ENCODE measurements around the gene GRM8.

Gene GRM8

DNA sequence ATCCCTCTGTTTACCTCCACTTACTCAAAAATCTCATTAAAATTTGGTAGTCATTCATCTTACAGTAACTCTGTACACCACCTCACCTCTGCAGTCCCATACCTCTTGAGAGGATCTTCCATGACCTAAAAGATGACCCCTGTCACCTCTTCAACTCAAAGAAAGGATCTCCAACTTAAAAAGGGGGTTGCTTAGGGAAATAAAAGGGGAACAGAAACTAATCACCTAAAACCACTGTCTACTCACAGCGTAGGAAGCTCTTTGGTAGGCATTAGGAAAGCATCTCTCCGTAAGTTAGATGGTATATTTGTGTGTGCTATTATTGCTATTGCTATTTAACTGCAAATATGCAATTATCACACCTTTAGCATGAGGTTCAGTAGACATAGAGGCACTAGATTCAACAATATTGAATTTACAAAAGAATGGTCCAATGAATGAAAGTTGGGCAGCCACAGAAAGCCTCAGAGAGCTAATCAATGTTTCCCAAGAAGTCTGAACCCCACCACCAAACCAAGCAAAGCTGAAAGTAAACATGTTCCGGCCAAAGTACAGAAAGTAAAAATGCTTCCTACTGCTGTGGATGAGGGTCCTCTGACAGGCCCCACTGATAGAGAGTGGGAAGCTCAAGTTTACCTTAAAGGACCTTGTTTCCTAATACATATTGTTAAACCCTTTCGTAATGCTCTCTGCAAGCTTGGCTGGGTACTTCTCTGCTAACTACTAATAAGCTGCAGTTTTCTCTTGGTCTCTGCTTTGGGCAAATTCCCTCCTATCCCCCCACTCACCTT lies 105.8 kb downstream of the GRM8 start:
- DNase-seq, result no peak

DNA sequence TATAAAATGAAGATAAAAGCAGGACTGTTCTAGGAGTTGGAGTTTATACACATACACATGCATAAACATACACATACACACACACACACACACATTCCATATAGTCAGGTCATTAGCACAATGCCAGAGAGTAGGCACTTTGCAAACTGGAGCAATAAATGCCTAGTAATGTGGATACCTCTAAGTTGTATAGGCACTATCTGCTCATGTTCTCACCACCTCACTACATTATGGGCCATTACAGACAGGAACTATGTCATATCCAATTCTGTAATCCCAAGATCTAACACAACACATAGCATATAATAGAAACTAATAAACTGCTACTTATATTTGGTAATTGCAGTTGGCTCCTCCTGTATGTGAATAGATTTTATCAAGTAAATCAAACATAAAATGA lies 115.6 kb downstream of the GRM8 start:
- no peak for DNase-seq

DNA sequence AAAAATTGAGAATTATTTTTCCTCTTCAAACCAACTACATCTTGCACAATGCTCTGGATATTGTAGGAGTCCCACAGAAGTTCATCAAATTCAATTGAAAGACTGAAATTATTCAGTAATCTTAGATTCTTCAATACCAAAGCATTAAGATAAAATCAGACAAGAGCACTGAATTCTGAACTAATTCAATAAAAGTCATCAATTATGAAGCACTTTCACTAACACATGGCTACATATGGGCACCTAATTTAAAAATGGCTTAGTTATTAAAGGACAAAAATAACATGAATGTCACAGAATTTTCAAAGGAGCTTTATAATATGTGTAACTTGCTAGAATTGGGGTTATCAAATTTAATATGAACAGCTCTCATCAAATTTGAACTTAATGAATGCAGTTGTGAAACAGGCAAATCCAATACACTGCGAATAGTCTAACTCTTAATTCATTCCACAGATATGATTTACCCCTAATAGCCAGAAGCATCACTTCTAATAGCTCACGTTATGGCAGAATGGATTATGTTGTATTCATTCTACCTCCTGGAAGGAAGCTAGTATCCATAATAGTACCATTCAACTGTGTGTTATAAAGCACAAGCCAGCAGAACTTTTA lies 116.8 kb downstream of the GRM8 start:
- no peak for DNase-seq

DNA sequence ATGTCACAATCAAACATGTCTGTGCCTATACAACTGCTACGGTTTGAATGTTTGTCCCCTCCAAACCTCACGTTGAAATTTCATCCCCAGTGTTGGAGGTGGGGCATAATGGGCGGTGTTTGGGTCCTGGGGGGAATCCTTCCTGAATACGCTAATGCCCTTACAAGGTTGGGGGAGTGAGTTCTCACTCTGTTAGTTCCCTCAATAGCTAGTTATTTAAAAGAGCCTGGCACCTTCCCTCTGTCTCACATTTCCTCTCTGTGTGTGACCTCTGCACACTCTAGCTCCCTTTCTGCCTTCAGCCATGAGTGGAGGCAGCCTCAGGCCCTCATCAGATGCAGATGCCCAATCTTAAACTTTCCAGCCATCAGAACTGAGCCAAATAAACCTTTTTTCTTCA lies 129.5 kb downstream of the GRM8 start:
- DNase-seq, result no peak

DNA sequence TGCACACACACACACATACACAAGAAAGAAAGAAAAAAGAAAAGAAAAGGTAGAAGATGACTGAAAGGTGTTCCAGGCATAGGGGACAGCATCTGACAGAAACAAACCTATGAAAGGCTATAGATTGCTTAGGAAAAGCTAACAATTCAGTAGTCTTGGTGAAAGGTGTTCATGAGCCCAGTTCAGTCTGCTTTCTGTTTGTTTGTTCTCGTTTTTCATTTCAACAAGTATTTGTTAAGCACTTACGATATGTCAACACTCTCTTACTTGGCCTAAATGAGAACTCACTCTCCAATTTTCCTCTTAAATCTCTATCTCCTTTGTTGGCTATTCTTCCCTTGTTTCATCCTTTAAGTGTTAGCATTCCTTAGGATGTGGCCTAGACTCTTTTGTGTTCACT lies 133.2 kb downstream of the GRM8 start:
- DNase-seq, result no peak

DNA sequence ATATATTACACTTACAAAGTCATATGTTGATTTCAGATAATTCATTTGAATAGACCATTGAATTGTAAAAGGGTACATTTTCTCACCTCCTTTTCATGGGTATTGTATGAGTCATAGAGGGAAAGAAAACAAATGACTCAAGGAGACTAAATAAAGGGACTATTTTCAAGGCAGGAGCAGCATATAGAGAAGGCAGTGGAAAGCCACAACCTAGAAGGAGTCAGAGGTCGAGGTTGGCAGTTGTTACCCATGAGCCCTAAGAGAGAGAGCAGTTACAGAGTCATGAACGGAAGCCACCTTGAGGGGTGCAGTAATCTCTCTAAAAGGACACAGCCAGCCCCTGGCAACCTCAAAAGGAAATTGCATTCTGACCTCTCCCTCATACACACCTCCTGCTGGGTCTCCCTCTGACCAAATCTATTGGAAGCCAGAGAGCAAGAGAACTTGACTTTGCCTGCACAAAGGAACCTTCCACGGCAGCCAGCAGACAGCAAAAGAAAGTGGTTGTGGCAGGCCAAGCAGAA lies 137.9 kb downstream of the GRM8 start:
- DNase-seq, result no peak

DNA sequence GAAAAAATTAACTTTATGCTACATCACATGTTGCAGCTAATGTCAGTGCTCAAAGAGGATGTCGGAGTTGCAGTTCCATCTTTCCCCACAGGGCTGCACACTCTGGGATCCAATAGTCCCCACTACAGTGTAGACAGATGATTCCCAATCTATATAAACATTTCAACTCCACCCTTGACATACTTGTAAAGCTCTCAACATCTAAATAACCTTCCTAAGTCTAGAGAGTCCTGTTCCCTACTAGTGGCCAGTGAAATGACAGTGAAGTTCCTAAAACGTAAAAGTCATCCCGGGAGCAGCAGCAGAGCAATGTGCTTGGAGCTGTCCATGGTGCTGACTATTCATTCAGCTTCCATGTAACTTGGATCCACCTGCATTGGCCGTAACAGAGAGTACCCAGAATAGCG lies 145.1 kb downstream of the GRM8 start:
- DNase-seq, result peak; percentile 45

DNA sequence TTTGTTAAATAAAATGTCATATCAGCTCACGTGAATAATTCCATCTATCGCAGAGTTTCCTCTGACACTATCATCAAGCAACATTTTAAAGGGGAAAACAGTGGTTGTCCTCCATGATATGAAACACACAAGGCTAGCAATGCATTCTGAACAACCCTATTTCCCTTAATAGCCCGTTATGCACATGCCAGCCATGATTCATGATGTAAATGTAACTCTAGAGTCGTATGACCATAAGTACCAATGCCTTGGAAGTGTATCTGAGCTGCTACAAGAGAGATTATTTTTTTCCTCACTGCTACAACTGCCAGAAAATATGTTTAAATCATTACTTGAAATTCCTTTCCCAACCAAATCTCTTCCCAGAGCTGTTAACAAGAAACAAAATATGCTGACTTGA lies 159.4 kb downstream of the GRM8 start:
- no peak for DNase-seq

DNA sequence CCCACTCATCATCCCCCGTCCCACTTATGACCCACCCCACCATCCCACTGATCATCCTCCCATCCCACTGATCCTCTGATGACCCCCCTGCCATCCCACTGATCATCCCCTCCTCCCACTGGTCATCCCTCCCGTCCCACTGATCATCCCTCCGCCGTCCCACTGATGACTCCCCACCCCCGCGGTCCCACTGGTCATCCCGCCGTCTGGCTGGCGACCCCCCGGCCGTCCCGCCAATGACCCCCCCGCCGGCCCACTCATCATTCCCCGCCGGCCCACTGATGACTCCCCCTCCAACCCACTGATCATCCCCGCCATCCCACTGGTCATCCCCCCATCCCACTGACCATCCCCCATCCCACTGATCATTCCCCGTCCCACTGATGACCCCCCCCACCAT lies 161.1 kb downstream of the GRM8 start:
- DNase-seq, result no peak

DNA sequence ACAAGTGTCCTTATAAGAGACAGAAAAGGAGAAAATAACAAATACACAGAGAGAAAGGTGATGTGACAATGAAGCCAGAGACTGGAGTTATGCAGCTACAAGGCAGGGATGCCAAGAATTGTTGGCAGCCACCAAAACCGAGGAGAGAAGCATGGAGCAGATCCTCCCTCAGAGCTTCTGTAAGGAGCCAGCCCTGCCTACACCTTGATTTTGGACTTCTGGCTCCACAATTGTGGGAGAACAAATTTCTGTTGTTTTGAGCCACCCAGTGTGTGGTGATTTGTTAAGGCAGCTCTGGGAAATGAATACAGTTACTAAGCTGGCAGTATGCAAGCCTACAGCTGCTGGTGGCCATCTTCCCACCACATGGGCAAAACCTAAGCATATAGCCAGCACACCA lies 163.6 kb downstream of the GRM8 start:
- no peak for DNase-seq

DNA sequence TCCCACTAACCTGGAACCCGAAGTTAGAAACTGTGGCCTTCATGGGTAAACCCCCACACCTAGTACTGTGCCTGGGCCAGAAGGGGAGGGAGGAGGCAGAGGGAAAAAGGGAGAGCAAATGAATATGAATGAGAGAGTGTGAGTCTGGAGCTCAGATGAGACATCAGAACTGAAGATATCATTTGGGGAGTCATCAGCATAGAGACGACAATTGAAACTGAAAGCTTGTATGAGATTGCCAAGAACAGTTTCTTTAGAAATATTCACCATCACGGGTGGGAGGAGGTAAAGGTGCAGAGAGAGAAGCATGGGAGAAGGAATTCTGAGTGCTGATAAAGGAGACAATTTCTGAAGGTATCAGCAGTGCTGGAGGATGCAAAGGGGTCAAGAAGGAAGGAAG lies 171.2 kb downstream of the GRM8 start:
- no peak for DNase-seq

DNA sequence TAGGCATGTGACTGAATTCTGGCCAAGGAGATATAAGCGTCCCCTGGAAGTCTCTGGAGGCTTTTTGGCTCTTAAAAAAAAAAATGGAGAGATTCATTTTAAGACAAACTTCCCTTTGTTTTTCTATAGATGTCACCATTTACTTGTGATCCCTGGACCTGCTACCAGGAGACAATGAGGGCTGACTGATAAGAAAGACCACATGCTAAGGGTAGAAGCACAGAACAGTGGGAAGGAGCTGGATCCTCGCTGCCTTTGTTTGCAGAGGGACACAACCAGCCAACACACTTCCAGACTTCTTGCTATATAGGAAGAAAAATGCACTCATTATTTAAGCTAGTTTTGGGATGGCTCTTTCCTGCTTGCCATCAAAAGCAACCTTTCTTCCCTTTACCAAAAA lies 172.2 kb downstream of the GRM8 start:
- DNase-seq, result no peak

DNA sequence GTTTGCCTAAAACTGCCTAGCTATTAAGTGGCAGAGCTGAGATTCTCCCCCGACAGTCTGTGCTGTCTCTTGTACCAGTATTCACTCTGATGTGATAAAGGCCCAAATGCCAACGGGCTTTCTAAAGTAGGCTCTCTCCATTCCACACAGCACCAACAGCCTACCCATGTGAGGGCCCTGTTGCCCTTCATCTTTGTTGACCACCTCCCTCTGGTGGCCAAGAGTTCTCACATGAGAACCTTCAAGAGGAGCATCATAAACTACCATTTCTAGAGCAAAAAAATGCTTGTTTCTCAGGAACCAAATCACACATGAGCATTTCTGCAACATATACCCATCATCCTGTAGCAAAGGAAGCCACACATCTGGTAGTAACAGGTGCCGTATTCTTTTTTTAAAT lies 185.8 kb downstream of the GRM8 start:
- no peak for DNase-seq

DNA sequence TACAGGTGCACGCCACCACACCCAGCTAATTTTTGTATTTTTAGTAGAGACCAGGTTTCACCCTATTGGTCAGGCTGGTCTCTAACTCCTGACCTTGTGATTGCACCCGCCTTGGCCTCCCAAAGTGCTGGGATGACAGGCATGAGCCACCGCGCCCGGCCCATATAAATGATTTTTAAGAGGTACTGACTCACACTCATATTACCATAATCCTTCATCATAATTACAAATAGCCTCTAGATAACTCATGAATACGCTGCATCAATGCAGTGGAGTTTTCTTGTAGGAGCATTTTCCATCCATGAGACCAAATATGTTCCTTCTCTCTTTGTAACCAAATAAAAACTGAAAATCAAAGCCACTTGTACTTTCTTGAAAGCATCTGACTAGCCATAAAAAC lies 193.3 kb downstream of the GRM8 start:
- DNase-seq, result no peak

DNA sequence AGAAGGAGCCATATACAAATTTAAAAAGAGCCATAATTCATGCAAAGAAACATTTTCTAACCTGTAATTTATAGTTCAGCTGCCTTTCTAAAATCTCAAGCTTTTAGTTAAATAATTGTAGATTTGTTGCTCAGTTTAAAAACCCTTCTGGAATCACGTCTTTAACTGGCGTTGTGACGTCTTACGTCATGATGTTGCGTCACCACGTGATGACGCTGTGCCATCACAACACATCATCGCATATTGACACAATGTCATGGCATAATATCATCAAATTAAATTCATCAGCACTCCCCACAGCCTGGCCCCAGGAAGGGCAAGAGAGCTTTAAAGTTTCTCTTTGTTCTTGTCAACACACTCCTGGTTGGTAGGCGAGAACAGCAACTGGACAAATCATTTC lies 194.8 kb downstream of the GRM8 start:
- DNase-seq, result no peak

DNA sequence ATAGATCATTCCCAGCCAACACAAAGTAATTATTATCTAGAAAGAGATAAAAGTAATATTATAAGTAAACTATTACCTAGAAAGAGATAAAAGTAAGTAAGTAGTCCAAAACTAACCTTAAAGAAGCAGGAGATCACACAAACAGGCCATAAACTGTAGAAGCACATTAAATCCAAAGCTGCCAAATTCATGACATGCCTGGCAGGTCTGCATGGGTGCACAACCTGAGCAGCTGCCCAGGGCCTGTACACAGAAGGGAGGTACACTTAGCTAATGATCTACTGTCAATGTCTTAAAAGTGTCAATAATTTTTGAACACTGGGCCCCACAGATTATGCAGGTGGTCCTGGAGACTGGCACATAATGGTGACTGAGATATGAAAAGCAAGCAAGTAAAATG lies 196.5 kb downstream of the GRM8 start:
- DNase-seq, result no peak

DNA sequence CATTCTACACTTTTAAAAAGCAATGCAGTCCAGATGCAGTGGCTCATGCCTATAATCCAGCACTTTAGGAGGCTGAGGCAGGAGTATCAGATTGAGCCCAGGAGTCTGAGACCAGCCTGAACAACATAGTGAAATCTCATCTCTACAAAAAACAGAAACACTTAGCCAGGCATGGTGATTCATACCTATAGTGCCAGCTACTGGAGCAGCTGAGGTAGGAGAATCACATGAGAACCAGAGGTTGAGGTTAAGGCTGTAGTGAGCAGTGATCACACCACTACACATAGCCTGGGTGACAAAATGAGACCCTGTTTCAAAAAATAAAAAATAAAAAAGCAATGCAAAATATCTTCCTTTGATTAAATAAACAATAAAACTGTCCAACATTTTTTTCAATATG lies 205.2 kb downstream of the GRM8 start:
- no peak for DNase-seq

DNA sequence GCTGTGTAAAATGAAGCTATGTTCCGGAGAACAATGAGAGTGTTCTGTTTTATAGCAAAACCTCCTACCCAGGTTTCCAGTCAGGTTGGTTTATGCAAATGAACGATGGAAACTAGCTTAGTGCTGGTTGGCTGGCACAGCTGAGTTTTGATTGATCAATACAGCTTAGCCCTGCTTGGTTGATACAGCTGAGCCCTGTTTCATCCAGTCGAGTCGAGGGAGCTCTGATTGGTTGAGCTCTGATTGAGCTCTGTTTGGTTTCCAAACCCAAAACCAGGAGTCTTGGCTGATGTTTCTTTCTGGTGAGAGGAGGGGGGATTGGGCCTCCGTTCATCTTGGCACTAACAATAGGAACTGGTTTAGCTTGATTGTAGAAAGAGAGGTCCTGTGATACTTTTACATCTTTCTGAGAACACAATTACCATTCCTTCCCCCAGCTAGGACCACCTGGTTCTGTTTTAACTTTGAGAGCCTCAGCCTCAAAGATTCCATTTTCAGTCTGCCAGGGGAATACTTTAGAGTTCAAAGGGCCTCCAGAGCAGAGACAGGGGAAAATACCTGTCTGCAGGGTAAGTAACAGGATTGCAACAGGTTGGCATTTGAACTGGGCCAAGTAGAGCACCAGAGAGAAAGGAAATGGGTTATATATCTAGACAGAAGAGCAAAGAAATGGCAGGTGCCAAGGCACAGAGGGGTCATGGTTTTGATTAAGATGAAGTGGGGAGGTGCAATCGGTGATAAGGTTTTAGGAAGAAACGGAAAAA lies 210.9 kb downstream of the GRM8 start:
- no peak for DNase-seq

DNA sequence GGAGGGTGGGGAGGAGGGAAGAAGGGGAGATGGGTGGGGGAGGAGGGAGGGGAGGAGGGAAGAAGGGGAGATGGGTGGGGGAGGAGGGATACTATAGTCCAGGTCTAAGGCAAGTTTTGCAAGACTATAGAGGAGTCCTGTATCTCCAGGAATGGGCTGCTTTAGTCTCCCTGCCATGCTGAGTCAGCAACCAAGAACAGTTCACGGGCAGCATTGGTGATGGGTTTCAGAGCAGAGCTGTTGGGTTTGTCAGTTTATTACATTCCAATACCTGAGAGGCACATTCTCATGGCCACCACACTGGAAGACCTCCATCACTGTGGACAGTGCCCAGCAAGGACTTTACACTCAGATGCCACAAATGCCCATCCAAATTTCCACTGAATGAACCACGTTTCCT lies 212.7 kb downstream of the GRM8 start:
- DNase-seq, result no peak

DNA sequence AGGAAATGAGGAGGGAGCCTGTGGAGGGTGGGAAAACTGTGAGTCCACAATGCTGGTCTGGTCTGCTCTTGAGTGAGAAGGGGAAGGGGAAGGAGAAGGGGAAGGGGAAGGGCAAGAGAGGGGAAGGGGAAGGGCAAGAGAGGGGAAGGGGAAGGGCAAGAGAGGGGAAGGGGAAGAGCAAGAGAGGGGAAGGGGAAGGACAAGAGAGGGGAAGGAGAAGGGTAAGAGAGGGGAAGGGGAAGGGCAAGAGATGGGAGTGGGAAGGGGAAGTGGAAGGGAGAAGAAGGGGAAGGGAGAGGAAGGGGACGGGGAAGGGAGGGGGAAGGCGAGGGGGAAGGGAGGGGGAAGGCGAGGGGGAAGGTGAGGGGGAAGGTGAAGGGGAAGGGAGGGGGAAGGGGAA lies 213.2 kb downstream of the GRM8 start:
- no peak for DNase-seq

DNA sequence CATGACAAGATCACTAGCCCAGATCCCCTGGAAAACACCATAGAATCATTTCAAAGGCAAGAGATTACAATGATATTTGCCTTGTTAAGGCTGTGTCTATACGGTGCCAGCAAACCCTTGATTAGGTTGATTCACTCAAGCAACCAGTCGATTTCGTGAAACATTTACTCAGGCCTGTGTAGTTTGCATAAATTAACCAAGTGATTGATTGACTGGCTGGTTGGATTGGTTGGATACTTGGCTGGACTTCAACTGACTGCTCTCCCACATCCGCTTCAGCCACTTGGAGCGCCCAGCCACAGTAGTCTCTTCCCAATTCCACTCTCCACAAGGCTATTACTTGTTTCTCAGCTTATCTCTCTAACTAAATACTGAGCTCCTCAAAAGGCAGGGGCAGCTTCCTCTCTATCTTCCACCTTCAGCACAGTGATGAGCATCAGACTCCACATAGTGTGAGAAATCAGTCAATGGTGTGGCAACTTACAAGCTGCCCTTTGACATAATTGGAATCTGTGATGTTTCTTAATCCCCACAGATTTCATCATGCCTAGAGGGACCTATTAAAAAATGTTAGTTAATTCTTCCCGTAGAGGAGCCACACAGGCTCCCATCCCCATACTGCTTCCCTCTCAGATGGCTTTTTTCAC lies 217.4 kb downstream of the GRM8 start:
- no peak for DNase-seq

DNA sequence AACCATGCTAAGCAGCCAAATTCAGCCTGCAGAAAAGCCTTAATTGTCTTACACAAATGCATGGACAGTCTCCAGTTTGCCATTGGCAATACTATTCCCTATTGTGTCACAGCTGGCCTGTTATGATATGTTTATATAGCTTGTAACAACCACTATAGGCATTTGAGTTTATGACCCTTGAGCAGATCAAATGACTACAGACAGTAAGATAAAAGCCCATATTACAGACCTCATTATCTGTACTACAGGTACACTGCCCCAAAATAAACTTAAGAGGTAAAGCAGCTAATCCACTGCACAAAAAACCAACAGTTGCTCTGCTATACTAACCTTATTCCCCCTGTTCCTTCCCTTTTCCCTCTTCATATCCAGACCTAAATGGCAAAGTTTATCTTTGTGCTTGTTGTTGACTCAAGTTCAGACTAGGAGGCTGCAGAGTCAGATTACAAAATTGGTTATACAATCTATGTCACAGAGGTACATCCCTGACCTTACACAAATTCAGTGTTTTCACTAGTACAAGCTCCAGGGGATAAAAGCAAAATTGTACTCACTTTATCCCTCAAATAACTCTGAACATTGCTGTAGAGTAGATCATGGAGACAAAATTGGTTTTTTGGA lies 218.4 kb downstream of the GRM8 start:
- no peak for DNase-seq

DNA sequence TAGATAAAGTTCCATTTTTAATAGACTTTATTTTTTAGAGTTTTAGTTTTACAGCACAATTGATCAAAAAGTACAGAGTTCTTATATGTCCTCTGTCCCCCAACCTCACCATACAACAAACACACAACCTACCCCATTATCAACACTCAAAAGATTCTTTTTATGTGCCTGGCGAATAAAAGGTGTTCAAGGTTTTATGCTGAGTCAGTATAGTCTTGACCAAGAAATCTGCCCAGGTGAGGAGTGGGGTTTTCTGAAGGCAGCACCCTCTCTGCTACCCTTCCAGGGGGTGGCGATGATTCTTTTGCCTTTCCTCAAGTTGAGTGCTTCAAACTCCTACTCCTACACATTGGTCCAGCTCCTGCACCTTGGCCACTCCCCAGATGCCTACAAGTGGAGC lies 222.9 kb downstream of the GRM8 start:
- no peak for DNase-seq

All from EL (cell line).